Measurements from ENCODE around the gene CCNG1. TPM values are rescaled to one million over a fixed set of nuclear protein-coding genes. Genes with fewer than 3 reads are reported as not detected.
"Not testable (repeated sequence)": the region's sequence is repeated elsewhere in the genome, so short reads cannot be mapped to it uniquely, and the experiment has no call there.

The CCNG1 gene
- total RNA-seq, 2 donors from 2014 or later, result 107 to 181 TPM

- intact Hi-C loops (cut with DNase I), result loop anchor here (10.0 kb wide), 1 partner anchor 1864 kb away; the partner anchor contains the start of gene GABRB2
- Histone ChIP-seq H3K4me3 (no peak overlapping the region), H3K9me3 (no peaks in the 10 kb centered on the region), H3K4me1 (replicated peaks) (no peaks in the 10 kb centered on the region), H3K27ac (no peak overlapping the region), H3K27me3 (replicated peaks; ENCODE audit: insufficient read depth) (peaks cover 1% of the 10 kb centered on the region), H3K36me3 (no peaks in the 10 kb centered on the region)
- DNase-seq (ENCODE audit: low spot score), result peak; percentile 31
- WGBS, result 5% methylated on average over 9 of the region's 9 CpGs
- no peak for TF ChIP-seq POLR2A (IDR thresholded peaks at IDR 0.05)
- TF ChIP-seq, protein P1, sequence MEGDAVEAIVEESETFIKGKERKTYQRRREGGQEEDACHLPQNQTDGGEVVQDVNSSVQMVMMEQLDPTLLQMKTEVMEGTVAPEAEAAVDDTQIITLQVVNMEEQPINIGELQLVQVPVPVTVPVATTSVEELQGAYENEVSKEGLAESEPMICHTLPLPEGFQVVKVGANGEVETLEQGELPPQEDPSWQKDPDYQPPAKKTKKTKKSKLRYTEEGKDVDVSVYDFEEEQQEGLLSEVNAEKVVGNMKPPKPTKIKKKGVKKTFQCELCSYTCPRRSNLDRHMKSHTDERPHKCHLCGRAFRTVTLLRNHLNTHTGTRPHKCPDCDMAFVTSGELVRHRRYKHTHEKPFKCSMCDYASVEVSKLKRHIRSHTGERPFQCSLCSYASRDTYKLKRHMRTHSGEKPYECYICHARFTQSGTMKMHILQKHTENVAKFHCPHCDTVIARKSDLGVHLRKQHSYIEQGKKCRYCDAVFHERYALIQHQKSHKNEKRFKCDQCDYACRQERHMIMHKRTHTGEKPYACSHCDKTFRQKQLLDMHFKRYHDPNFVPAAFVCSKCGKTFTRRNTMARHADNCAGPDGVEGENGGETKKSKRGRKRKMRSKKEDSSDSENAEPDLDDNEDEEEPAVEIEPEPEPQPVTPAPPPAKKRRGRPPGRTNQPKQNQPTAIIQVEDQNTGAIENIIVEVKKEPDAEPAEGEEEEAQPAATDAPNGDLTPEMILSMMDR (IDR thresholded peaks at IDR 0.05), result peak; percentile 66 to 76 (median 68)
Observed at GRCh38 chr5:163408311-163408923, 29.0 kb upstream of the CCNG1 start.

DNA sequence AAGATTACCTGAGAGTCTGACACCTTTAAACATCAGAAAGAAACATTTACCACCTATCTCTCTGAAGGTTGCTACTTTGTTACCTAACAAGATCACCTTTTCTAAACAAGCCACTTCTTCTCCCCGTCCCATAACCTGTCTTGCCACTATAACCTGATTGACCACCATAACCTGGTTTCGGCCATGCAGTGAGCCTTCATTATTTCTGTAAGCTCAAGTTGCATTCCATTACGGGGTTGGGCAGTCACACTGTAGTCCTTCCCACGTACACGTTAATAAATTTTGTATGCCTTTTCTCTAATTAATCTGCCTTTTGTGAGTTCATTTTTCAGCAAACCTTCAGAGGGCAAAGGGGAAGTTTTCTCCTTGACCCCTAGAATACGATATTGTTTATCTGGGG lies 28.0 kb upstream of the CCNG1 start:
- intact Hi-C loops (cut with DNase I), result loop anchor here (10.0 kb wide), 1 partner anchor 1865 kb away; the partner anchor contains the start of gene GABRB2
- 42% methylated on average over 6 of the region's 6 CpGs for WGBS
- Histone ChIP-seq H3K9me3 (no peaks in the 10 kb centered on the region), H3K27ac (no peak overlapping the region), H3K36me3 (no peaks in the 10 kb centered on the region), H3K4me1 (replicated peaks) (no peaks in the 10 kb centered on the region), H3K27me3 (replicated peaks; ENCODE audit: insufficient read depth) (peaks cover 1% of the 10 kb centered on the region), H3K4me3 (no peak overlapping the region)
- TF ChIP-seq POLR2AphosphoS5 (IDR thresholded peaks at IDR 0.05), result no peak
- no peak for TF ChIP-seq POLR2A (IDR thresholded peaks at IDR 0.05)
- TF ChIP-seq, protein P1 (IDR thresholded peaks at IDR 0.05), result no peak
- DNase-seq (ENCODE audit: low spot score), result no peak

- Histone ChIP-seq H3K9me3 (no peaks in the 10 kb centered on the region), H3K27me3 (replicated peaks; ENCODE audit: insufficient read depth) (peaks cover 1% of the 10 kb centered on the region), H3K4me3 (no peak overlapping the region), H3K36me3 (no peaks in the 10 kb centered on the region), H3K4me1 (replicated peaks) (no peaks in the 10 kb centered on the region), H3K27ac (no peak overlapping the region)
- intact Hi-C loops (cut with DNase I), result no loop called here
- TF ChIP-seq, protein P1 (IDR thresholded peaks at IDR 0.05), result no peak
- no peak for TF ChIP-seq POLR2AphosphoS5 (IDR thresholded peaks at IDR 0.05)
- no peak for TF ChIP-seq POLR2A (IDR thresholded peaks at IDR 0.05)
- no peak for DNase-seq (ENCODE audit: low spot score)
- WGBS, result 87% methylated on average over 2 of the region's 2 CpGs
Observed at GRCh38 chr5:163410505-163410904, 26.9 kb upstream of the CCNG1 start.

DNA sequence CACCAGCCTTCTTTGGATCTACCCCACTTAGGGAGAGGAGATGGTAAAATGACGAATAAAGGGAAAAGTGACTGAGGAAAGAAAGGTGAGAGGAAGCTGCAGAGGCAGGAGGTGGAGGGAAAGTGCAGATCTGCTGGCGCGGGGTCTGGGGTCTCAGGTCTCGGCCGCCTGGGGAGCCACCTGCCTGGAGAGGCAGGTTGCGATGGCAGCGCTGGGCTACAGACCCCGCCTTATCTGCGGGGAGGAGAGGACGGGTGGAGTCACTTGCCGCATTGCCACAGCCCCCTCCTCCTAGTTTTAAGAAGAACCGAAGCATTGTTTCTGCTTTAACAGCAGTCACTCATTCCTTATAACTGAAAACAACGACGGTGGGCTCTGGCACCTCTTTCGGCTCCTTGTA lies 21.7 kb upstream of the CCNG1 start:
- DNase-seq (ENCODE audit: low spot score); H3K9me3 ChIP-seq; H3K36me3 ChIP-seq; intact Hi-C loops (cut with DNase I); H3K27ac ChIP-seq; H3K27me3 ChIP-seq (replicated peaks; ENCODE audit: insufficient read depth); H3K4me3 ChIP-seq; H3K4me1 ChIP-seq (replicated peaks): not testable (repeated sequence)
- WGBS, result 26% methylated on average over 15 of the region's 15 CpGs

- no peak for DNase-seq (ENCODE audit: low spot score)
- TF ChIP-seq, protein P1 (IDR thresholded peaks at IDR 0.05), result no peak
- no peak for TF ChIP-seq POLR2AphosphoS5 (IDR thresholded peaks at IDR 0.05)
- no peak for TF ChIP-seq POLR2A (IDR thresholded peaks at IDR 0.05)
- H3K27me3 ChIP-seq (replicated peaks; ENCODE audit: insufficient read depth), result no peaks in the 10 kb centered on the region
- WGBS, result 100% methylated on average over 1 of the region's 1 CpG
- H3K27ac ChIP-seq, result no peak overlapping the region
- H3K36me3 ChIP-seq, result no peaks in the 10 kb centered on the region
- intact Hi-C loops (cut with DNase I), result no loop called here
- no peak overlapping the region for H3K4me3 ChIP-seq
- no peaks in the 10 kb centered on the region for H3K4me1 ChIP-seq (replicated peaks)
- H3K9me3 ChIP-seq, result no peaks in the 10 kb centered on the region
Observed at GRCh38 chr5:163424836-163425235, 12.6 kb upstream of the CCNG1 start.

- 62% methylated on average over 4 of the region's 4 CpGs for WGBS
- H3K27me3 ChIP-seq (replicated peaks; ENCODE audit: insufficient read depth); H3K4me3 ChIP-seq; H3K9me3 ChIP-seq; DNase-seq (ENCODE audit: low spot score); H3K36me3 ChIP-seq; H3K27ac ChIP-seq; H3K4me1 ChIP-seq (replicated peaks); intact Hi-C loops (cut with DNase I): not testable (repeated sequence)
Observed at GRCh38 chr5:163426128-163426527, 11.3 kb upstream of the CCNG1 start.
